HG02885 (cell line): Measurements from ENCODE around the gene MBNL1.
A peak's percentile ranks its signal among the peaks of the same experiment; 100 is the strongest.
"Not testable (repeated sequence)": the region's sequence is repeated elsewhere in the genome, so short reads cannot be mapped to it uniquely, and the experiment has no call there.

Source experiments
- ATAC-seq: cut with Tn5 transposase; IDR thresholded peaks from one replicate; pipeline ENCODE4 v1.9.1; 2021; ENCODE audit warnings: mild to moderate bottlenecking; ENCODE audit not compliant: unreplicated experiment, poor library complexity

MBNL1 gene

DNA sequence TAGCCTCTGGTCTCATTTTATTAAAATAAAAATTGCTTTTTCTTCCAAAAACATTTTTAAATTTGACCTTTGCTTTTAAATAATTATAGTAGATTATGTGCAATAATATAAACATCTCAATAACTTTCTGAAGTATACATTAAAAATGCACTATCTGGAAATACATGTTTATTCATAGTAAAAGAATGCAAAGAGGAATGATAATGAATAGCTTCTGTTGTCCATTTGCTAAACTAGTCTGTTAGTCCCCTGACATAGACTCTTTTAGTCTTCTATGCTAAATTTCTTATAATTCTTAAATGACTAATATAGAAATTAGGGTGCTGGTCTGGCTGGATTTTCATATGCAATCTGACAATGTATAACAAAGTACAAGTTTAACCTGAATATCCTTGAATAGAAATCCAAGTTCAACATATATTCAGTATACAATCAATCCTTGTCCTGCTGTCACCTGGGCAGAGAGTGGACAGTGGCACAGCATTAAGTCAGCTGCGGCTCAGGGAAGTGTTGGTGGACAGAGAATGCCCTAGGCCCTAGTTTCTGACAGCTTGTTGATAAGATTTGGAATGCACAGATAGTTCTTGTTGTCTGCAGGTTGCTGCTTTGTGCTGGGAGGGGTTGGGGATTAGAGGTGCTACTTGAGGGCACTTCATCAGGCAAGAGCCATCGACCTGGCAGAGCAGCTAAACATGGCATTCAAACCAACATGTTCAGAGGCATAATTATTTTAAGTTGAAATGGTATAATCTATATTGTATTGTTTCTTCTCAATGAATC is 161.7 kb downstream of the MBNL1 start:
- ATAC-seq = no peak

DNA sequence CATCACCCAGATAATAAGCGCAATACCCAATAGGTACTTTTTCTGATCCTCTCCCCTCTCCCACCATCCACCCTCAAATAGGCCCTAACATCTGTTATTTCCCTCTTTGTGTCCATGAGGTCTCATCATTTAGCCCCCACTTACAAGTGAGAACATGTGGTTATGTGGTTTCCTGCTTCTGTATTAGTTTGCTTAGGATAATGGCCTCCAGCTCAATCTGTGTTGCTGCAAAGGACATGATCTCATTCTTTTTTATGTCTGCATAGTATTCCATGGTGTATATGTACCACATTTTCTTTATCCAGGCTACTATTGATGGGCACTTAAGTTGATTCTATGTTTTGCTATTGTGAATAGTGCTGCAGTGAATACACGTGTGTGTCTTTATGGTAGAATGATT is 165.4 kb downstream of the MBNL1 start:
- ATAC-seq = no peak

DNA sequence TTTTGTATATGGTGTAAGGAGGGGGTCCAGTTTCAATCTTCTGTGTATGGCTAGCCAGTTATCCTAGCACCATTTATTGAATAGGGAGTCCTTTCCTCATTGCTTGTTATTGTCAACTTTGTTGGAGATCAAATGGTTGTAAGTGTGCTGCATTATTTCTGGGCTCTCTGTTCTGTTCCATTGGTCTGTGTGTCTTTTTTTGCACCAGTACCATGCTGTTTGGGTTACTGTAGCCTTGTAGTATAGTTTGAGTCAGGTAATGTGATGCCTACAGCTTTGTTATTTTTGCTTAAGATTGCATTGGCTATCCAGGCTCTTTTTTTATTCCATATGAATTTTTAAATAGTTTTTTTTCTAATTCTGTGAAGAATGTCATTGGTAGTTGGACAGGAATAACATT is 166.5 kb downstream of the MBNL1 start:
- not testable (repeated sequence) for ATAC-seq

DNA sequence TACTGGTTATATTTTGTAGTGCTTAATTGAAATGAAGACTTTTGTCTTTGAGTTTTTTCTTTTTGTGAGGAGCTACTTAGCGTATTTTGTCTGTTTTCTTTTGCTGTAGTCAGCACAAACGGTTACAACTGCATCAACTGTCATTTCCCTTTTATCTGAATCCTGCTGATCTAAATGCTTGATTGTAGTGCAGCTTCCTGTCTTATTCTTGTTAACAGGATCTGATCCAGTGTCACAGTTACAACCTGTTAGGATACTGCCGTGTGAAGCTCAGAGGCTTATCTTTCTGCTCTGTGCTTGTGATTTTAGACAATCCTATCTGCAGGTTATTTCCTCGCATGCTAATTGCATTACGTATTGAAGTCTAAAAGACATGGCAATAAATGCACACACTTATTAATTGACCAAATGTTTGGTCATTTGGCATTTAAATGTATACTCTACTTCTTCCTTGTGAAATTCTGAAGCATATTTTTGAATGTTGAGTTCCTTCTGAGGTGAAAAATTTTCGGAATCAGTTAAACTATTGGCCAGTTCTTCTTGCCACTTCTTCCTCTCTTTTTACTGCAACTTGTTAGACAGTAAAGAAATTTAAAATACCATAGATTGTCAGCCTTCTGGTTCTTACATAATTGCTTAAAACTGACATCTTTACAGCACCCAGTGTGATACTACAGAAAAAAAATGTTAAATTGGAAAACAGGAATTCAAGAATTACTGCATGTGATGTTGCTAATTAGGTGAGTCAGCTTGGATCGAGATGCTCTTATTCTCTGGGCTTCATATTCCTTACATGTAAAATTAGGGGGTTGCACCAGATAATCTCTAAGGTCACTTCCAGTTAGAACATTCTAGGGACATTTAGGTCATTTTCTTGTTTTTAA is 168.2 kb downstream of the MBNL1 start:
- ATAC-seq = no peak

DNA sequence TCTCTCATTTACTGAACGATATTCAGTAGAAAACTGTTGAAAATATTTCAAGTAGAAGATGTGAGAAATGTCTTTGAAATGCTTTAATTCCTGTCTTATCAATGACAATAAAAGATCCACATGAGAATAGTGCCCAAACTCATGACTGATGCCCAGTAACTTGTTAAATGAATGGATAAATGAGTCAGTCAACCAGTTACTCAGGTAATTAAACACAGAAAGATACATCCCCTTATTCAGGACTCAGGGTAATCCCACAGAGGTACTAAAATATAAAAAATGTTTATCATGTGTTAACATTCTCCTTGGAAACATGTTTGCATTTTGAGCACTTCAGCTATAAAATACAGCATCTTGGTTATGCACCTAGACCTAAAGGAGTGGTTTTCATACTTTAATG is 169.5 kb downstream of the MBNL1 start:
- no peak for ATAC-seq

DNA sequence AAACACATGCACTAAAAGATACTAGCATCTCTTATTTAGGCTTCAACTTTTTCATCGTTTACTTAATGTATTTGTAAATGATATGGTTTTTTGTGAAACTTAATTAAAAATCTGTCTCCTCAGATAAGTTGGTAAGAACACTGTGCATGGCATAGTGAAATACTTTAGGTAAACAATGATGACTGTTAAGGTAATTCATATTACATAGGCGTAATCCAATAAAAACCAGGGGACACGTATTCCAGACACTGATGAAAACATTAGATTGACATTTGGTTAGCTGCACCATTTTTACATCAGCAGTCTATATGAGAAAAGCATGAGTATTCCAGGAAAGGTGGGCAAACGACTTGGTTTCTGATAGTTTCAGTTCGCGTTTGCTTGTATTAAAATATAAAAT is 170.0 kb downstream of the MBNL1 start:
- ATAC-seq = no peak

DNA sequence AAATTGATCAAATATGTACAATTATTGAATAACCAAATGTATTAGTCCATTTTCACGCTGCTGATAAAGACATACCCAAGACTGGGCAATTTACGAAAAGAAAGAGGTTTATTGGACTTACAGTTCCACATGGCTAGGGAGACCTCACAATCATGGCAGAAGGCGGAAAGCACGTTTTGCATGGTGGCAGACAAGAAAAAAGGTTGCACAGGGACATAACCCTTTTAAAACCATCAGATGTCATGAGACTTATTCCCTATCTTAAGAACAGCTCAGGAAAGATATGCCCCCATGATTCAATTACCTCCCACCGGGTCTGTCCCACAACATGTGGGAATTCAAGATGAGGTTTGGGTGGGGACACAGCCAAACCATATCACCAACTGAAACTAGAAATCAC is 171.5 kb downstream of the MBNL1 start:
- ATAC-seq = not testable (repeated sequence)

DNA sequence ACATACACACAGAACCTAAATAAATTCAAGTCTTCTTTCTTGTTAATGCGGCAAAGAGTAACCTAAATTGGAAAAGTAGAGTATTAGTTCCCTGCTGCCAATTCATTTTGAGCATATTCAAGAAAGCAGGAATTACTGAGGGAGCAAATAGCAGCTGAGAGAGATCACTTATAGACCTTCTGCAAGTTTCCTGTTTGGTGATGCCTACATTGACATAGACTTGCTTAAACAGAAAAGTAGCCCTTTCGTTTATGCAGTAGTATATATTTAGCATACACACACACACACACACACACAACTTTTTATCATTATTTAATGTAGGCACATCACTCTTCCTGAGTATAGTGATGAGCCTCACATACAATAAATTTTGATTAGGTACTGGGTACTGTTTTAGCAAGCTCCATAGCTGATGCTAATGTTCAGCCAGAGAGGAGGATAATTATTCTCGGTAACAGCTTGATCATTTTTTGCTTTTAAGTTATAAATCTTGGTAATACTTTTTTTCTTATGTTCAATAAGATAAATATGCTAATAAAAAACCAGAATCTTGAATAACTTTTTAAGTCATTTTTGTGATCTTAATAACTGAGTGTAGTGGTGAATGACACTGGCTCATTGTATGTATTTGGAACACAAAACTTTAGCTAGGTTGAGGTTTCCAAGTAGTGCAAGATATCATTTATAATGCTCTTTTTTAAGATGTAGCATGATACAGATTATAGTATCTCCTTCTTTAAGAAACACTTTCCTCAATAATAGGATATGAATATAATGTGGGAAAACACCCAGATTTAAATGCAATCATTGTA is 174.7 kb downstream of the MBNL1 start:
- ATAC-seq = peak; percentile 45

DNA sequence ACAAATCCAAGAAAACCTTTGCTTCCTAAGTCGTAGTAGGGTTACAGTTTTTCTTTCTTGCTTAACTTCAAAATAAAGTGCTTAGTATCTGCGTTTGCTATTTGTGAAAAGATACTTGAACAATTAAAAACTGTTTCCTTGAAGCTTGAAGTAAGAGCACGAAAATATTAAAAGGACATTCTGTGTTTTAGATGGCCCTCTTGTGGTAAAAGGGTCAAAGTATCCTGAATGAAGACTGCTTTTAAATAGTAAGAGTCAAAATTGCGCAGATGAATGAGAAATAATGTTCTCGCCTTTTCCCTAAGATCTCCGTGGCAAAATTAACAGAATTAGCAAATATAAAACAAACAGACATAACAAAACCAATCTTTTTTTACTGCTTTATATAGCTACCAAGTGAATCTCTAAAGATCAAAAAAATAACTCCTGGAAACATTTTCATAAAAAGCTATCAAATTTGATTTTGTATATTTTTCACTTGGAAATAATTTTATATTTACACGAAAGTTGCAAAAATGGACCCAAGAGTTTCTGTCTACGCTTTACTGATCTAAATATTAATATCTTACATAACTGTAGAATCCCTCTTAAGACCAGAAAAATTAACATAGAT is 175.4 kb downstream of the MBNL1 start:
- peak; percentile 56 for ATAC-seq

DNA sequence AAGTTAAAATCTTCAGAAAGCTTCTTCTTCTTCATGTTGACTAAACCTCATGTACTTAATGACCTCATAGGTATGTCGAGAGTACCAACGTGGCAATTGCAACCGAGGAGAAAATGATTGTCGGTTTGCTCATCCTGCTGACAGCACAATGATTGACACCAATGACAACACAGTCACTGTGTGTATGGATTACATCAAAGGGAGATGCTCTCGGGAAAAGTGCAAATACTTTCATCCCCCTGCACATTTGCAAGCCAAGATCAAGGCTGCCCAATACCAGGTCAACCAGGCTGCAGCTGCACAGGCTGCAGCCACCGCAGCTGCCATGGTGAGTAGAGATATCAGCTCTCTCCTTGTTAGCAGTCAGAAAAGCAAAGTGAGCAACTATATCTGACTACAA is 176.5 kb downstream of the MBNL1 start:
- ATAC-seq = no peak

DNA sequence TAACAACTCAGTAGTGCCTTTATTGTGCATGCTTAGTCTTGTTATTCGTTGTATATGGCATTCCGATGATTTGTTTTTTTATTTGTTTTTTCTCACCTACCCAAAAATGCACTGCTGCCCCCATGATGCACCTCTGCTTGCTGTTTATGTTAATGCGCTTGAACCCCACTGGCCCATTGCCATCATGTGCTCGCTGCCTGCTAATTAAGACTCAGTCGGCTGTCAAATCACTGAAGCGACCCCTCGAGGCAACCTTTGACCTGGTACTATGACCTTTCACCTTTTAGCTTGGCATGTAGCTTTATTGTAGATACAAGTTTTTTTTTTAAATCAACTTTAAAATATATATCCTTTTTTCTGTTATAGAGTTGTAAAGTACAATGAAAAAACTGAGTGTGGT is 177.8 kb downstream of the MBNL1 start:
- no peak for ATAC-seq

DNA sequence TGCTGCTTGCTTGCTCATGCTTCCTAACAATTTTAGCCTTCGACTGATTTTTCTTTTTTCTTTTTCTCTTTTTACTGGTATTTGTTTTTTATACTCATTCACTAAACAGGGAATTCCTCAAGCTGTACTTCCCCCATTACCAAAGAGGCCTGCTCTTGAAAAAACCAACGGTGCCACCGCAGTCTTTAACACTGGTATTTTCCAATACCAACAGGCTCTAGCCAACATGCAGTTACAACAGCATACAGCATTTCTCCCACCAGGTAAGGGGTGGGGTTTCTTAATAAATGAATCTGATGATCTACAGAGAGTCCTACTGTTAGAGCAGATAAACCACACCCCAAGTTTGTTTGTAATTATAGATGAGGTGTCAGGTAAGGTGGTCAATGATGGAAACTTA is 178.8 kb downstream of the MBNL1 start:
- no peak for ATAC-seq

DNA sequence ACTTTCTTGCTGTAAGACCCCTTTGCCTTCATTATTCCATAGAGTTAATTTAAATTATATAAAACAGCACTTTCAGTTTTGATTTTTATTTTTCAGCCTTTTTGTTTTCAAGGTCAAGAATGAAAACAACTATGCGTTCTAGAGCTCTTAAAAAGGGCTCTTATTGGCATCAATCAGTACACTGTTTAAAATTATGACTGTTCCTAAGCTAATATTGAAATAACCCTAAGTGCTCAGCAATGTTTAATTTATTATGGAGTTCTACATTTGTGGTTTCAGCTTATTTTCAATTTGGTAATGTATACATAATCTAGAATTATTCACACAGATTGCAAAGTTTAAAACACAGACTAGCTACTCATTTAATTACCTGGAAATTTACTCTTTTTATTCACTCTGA is 179.4 kb downstream of the MBNL1 start:
- ATAC-seq = no peak

DNA sequence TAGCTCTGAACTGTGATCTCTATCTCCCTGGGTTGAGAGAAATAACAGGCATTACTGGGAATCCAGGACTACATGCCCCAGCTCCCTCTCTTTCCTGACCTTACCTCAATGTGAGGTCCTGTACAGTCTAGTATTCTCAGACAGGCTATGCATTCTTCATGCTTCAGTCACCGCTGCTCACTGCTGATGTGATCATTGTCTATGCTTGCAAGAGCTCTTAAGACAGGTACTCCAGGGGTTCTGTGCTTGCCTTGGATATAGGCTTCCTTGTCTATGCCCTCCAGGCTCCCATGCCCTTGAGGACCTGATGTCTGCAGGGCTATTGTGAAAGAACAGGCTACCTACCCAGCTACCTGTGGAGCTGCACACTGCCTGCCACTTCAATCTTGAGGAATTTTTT is 183.6 kb downstream of the MBNL1 start:
- ATAC-seq = no peak

DNA sequence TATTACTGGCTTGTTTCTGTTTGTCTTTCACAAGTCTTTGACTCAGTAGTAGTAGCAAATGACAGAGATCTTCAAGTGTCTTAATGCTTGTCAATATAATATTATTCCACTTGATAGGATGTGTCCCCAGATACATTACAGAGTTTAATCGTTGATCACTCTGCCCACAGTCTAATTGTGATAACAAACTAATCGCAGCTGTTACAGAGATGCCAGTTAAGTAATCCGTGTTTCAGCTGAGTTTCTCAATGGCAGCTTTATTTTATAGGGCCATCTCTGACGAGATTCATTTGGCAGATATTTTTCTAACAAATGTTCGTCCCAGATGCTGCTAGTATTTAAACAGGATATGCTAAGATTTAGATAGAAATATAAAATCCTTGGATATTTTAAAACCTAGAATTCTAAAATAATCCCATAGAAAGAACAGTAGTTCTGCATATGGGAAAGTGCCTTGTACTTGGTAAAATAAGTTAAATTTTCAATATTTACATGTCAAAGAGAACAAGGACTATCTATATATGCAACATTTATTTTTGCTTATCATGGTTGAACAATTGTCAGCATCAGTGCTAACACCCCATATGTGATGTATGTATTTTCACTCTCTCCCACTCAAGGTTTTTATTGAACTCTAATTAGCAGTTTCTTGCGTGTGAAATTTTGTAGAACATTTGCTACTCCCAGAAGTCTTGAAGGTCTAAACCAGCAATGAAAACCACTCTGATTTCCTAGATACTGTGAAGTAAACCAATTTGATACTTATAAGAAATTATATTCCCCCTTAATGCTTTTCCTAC is 185.5 kb downstream of the MBNL1 start:
- no peak for ATAC-seq

DNA sequence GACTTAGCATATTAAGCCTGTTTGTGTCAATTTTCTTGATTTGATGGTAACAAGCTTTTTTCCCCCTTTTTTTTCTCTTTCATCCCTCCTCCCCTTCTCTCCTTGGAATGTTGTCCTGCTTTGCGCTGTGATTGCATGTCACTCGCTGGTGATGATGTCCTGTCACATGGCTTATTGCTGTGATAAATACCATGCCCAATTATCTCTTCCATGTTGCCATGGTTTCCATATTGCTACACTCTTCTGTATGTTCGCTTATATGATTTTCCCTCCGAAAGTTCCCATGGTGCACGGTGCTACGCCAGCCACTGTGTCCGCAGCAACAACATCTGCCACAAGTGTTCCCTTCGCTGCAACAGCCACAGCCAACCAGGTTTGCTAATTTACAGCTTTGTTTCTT is 187.3 kb downstream of the MBNL1 start:
- no peak for ATAC-seq

DNA sequence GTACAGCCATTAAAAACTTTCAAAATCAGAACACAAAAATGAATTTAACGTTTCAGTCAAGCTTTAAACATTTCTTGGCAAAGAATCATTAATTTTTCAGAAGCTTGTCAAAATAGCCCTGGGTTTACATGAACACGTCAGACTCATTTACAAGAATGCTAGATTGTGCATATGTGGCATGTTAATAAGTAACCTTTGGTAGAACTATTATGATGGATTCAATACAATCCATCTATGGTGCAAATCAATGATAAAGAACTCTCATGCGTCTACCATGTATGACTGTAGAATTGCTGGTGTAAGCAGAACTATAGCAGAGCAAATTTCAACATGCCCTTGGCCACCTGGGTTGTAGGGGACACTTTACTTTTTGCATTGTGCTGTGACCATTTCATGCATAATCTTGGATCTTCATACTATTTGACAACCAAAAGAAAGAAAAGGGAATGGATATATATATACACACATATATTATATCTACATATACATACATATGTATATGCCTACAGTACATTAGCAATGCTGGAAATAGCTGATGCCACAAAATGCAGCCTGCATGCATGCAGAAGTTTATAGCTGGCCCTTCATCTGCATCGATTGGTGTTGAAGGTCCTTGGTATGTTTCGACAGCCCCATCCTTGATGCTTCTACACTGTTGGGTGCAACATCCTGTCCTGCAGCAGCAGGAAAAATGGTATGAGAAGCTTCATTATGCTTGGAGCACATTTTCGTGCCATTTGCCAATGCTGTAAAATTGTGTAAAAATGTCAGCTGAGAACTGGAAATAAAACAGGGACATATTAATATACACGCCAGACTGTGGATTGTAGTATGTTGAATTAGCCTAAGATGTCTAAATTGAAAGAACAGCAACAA is 189.0 kb downstream of the MBNL1 start:
- no peak for ATAC-seq

DNA sequence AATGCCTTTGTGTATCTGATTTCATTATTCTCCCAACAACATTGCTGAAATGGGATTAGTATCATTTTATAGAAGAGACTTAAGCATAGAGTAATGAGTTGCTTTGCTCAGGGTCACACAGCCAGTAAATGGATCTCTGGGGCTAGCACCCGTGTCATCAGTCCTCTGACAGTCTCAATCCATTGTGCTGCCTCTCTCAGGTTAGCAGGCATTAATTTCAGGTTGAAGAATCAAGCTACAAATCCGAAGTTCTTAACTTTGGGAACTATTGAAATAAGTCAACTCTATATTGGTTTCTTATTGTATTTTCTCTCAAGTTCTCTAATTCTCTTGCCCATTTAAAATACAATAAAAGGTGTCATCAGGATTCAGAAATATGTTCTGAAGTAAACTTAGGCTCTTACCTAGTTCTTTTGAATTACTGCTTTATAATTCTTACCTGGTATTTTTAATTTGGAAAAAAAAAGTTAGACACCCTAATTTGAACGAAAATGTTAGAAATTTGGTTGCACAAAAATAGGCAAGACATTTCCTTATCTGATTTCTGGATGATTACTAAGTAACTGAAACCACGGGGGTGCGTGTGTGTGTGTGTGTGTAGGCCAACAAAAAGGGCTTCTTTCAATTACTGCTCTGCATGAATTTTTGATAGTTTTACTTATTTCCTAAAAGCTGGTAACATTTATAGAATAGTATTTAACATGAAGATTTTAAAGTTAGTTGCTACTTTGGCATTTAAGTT is 189.8 kb downstream of the MBNL1 start:
- ATAC-seq = no peak
